ENCODE results near the gene RBMS3. TPM values are rescaled to one million over a fixed set of nuclear protein-coding genes. Genes with fewer than 3 reads are reported as not detected.

RBMS3 gene
- total and polyA plus RNA-seq, 2 experiments from 2014 or later = 34.9 to 37.1 TPM

- Histone ChIP-seq H3K36me3 (replicated peaks; ENCODE audit: insufficient read depth, low read depth) (no peaks in the 10 kb centered on the region), H3K27me3 (no peaks in the 10 kb centered on the region), H3K4me2 (no peak overlapping the region), H3K27ac (no peak overlapping the region), H3K4me1 (ENCODE audit: insufficient read depth) (peaks cover 8% of the 10 kb centered on the region), H3K4me3 (no peak overlapping the region), H2AFZ (no peak overlapping the region), H3K79me2 (no peaks in the 10 kb centered on the region), H3K9me2 (replicated peaks; ENCODE audit: insufficient read depth) (no peaks in the 10 kb centered on the region), H4K20me1 (ENCODE audit: insufficient read depth, poor library complexity, severe bottlenecking) (no peaks in the 10 kb centered on the region), H3K9me3 (ENCODE audit: low read depth) (no peaks in the 10 kb centered on the region)
- WGBS (ENCODE audit: low lambda C conversion rate, missing lambda C conversion rate) = 86% methylated on average over 1 of the region's 1 CpG
- no peak for DNase-seq (ENCODE audit: low spot score)
- TF ChIP-seq EZH2 (IDR thresholded peaks at IDR 0.05; ENCODE audit: borderline replicate concordance) (no peak), CTCF (IDR thresholded peaks at IDR 0.05; ENCODE audit: poor library complexity) (no peak)
These were observed 608.3 kb downstream of the RBMS3 start for GRCh38 chr3:29889215-29889614.

GRCh38 chr3:29890801-29891200 is 609.9 kb downstream of the RBMS3 start:
- H4K20me1 ChIP-seq (ENCODE audit: insufficient read depth, poor library complexity, severe bottlenecking) = no peaks in the 10 kb centered on the region
- no peak overlapping the region for H3K4me3 ChIP-seq
- no peak overlapping the region for H3K27ac ChIP-seq
- no peak for DNase-seq (ENCODE audit: low spot score)
- no peak overlapping the region for H2AFZ ChIP-seq
- H3K4me2 ChIP-seq = no peak overlapping the region
- H3K9me3 ChIP-seq (ENCODE audit: low read depth) = no peaks in the 10 kb centered on the region
- no peaks in the 10 kb centered on the region for H3K79me2 ChIP-seq
- no peaks in the 10 kb centered on the region for H3K9me2 ChIP-seq (replicated peaks; ENCODE audit: insufficient read depth)
- no peak for TF ChIP-seq EZH2 (IDR thresholded peaks at IDR 0.05; ENCODE audit: borderline replicate concordance)
- no peak for TF ChIP-seq CTCF (IDR thresholded peaks at IDR 0.05; ENCODE audit: poor library complexity)
- no peak for TF ChIP-seq EZH2phosphoT487 (IDR thresholded peaks at IDR 0.05; ENCODE audit: low read depth, severe bottlenecking, unreplicated experiment)
- peaks cover 8% of the 10 kb centered on the region for H3K4me1 ChIP-seq (ENCODE audit: insufficient read depth)
- H3K36me3 ChIP-seq (replicated peaks; ENCODE audit: insufficient read depth, low read depth) = no peaks in the 10 kb centered on the region
- no peaks in the 10 kb centered on the region for H3K27me3 ChIP-seq
- 81% methylated on average over 5 of the region's 5 CpGs for WGBS (ENCODE audit: low lambda C conversion rate, missing lambda C conversion rate)

GRCh38 chr3:29892976-29893554 is 612.2 kb downstream of the RBMS3 start:
- WGBS (ENCODE audit: low lambda C conversion rate, missing lambda C conversion rate) = 56% methylated on average over 6 of the region's 6 CpGs
- H3K27me3 ChIP-seq = no peaks in the 10 kb centered on the region
- H3K4me3 ChIP-seq = no peak overlapping the region
- H2AFZ ChIP-seq = no peak overlapping the region
- no peaks in the 10 kb centered on the region for H3K79me2 ChIP-seq
- H3K36me3 ChIP-seq (replicated peaks; ENCODE audit: insufficient read depth, low read depth) = no peaks in the 10 kb centered on the region
- TF ChIP-seq CTCF (IDR thresholded peaks at IDR 0.05; ENCODE audit: poor library complexity) (no peak), EZH2phosphoT487 (IDR thresholded peaks at IDR 0.05; ENCODE audit: low read depth, severe bottlenecking, unreplicated experiment) (no peak), EZH2 (IDR thresholded peaks at IDR 0.05; ENCODE audit: borderline replicate concordance) (no peak)
- no peak overlapping the region for H3K27ac ChIP-seq
- H4K20me1 ChIP-seq (ENCODE audit: insufficient read depth, poor library complexity, severe bottlenecking) = no peaks in the 10 kb centered on the region
- DNase-seq (ENCODE audit: low spot score) = no peak
- H3K9me3 ChIP-seq (ENCODE audit: low read depth) = no peaks in the 10 kb centered on the region
- H3K4me2 ChIP-seq = peak overlapping the region; percentile 58
- peaks cover 8% of the 10 kb centered on the region for H3K4me1 ChIP-seq (ENCODE audit: insufficient read depth)
- H3K9me2 ChIP-seq (replicated peaks; ENCODE audit: insufficient read depth) = no peaks in the 10 kb centered on the region

- Histone ChIP-seq H3K4me2 (no peak overlapping the region), H3K4me3 (no peak overlapping the region), H3K27ac (no peak overlapping the region), H3K9me2 (replicated peaks; ENCODE audit: insufficient read depth) (no peaks in the 10 kb centered on the region), H3K27me3 (no peaks in the 10 kb centered on the region), H3K9me3 (ENCODE audit: low read depth) (no peaks in the 10 kb centered on the region), H3K36me3 (replicated peaks; ENCODE audit: insufficient read depth, low read depth) (no peaks in the 10 kb centered on the region), H2AFZ (no peak overlapping the region), H3K79me2 (no peaks in the 10 kb centered on the region), H3K4me1 (ENCODE audit: insufficient read depth) (no peaks in the 10 kb centered on the region), H4K20me1 (ENCODE audit: insufficient read depth, poor library complexity, severe bottlenecking) (no peaks in the 10 kb centered on the region)
- 76% methylated on average over 3 of the region's 3 CpGs for WGBS (ENCODE audit: low lambda C conversion rate, missing lambda C conversion rate)
- TF ChIP-seq EZH2phosphoT487 (IDR thresholded peaks at IDR 0.05; ENCODE audit: low read depth, severe bottlenecking, unreplicated experiment) (no peak), EZH2 (IDR thresholded peaks at IDR 0.05; ENCODE audit: borderline replicate concordance) (no peak), CTCF (IDR thresholded peaks at IDR 0.05; ENCODE audit: poor library complexity) (no peak)
- DNase-seq (ENCODE audit: low spot score) = no peak
These were observed 616.0 kb downstream of the RBMS3 start for GRCh38 chr3:29896856-29897255.

Data from hepatocyte (in vitro differentiated cells).